Vagina (tissue), 2 donors: Measurements from ENCODE around the gene CFP.

Source experiments
- POLR2A ChIP-seq, 2 donors: fragments of 450-650 bp; IDR thresholded peaks; one replicate each; pipeline ENCODE4 v1.6.1; 2017; ENCODE audit warnings: antibody characterized with exemption in 2 of 2, mild to moderate bottlenecking in 2 of 2, moderate library complexity in 2 of 2
- TF ChIP-seq, protein P1 (sequence below), 3 experiments: fragments of 450-650 bp in 2 of 3; fragments of 200-600 bp in 1 of 3; sonication (generic) in 1 of 3; IDR thresholded peaks; one replicate each; pipeline ENCODE4 v1.5.1; 2017 to 2019; ENCODE audit warnings: antibody characterized with exemption in 3 of 3, mild to moderate bottlenecking in 2 of 3, moderate library complexity in 2 of 3

DNA sequence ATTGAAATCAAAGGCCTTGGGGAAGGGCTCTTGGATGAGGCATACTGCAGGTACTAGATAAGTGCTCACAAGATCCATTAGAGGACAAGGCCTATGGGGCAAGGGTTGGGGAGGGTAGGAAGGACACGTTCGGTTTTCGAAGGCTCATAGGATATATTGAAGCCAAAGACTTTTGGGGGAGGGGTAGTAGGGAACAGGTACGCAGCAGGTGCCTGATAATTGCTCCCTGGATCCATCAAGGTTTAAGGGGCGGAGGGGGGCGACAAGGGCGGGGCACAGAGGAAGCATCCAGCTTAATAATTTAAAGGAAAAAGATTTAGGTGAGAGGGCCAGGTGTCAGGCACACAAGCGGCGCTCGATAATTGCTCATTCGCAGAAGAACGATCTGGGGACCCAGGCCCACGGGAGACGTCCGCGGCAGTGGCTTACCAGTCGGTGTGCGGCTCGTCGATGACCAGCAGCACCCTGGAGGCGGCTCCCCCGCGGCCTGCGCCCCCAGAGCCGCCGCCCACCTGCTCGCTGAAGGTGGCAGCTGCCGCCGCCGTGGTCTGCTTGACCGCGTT, 10.7 kb downstream of the CFP start:
- TF ChIP-seq, protein P1, sequence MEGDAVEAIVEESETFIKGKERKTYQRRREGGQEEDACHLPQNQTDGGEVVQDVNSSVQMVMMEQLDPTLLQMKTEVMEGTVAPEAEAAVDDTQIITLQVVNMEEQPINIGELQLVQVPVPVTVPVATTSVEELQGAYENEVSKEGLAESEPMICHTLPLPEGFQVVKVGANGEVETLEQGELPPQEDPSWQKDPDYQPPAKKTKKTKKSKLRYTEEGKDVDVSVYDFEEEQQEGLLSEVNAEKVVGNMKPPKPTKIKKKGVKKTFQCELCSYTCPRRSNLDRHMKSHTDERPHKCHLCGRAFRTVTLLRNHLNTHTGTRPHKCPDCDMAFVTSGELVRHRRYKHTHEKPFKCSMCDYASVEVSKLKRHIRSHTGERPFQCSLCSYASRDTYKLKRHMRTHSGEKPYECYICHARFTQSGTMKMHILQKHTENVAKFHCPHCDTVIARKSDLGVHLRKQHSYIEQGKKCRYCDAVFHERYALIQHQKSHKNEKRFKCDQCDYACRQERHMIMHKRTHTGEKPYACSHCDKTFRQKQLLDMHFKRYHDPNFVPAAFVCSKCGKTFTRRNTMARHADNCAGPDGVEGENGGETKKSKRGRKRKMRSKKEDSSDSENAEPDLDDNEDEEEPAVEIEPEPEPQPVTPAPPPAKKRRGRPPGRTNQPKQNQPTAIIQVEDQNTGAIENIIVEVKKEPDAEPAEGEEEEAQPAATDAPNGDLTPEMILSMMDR (IDR thresholded peaks at IDR 0.05): no peak
- no peak for TF ChIP-seq POLR2A (IDR thresholded peaks at IDR 0.05)
